ENCODE measurements around the gene FRY.
A peak's percentile ranks its signal among the peaks of the same experiment; 100 is the strongest.

Gene FRY

GRCh38 chr13:32237681-32238080 is 206.1 kb downstream of the FRY start:
- Mint-ChIP-seq H3K36me3 (peaks cover 3% of the 10 kb centered on the region), H3K4me1 (no peaks in the 10 kb centered on the region), H3K4me3 (no peak overlapping the region), H3K27ac (no peak overlapping the region), H3K9me3 (no peaks in the 10 kb centered on the region), H3K27me3 (no peaks in the 10 kb centered on the region)
- no peak for ATAC-seq (ENCODE audit: low read depth)
- DNase-seq (ENCODE audit: low spot score in 2 of 2), result no peak

GRCh38 chr13:32243695-32244094 is 212.1 kb downstream of the FRY start:
- Mint-ChIP-seq H3K4me3 (no peak overlapping the region), H3K4me1 (no peaks in the 10 kb centered on the region), H3K27ac (no peak overlapping the region), H3K9me3 (no peaks in the 10 kb centered on the region), H3K27me3 (peaks cover 1% of the 10 kb centered on the region), H3K36me3 (peaks cover 3% of the 10 kb centered on the region)
- ATAC-seq (ENCODE audit: low read depth) (no peak), DNase-seq (ENCODE audit: low spot score in 2 of 2) (no peak)

- Mint-ChIP-seq H3K36me3 (peaks cover 4% of the 10 kb centered on the region), H3K4me3 (no peak overlapping the region), H3K27ac (no peak overlapping the region), H3K27me3 (peaks cover 1% of the 10 kb centered on the region), H3K4me1 (no peaks in the 10 kb centered on the region), H3K9me3 (no peaks in the 10 kb centered on the region)
- DNase-seq (ENCODE audit: low spot score in 2 of 2), result no peak
- no peak for ATAC-seq (ENCODE audit: low read depth)
Observed at GRCh38 chr13:32245555-32245954, 214.0 kb downstream of the FRY start.

GRCh38 chr13:32246468-32246867 is 214.9 kb downstream of the FRY start:
- Mint-ChIP-seq H3K27ac (no peak overlapping the region), H3K27me3 (peaks cover 1% of the 10 kb centered on the region), H3K4me1 (no peaks in the 10 kb centered on the region), H3K9me3 (no peaks in the 10 kb centered on the region), H3K36me3 (peaks cover 4% of the 10 kb centered on the region), H3K4me3 (no peak overlapping the region)
- peak; percentile 18 to 24 for DNase-seq (ENCODE audit: low spot score in 2 of 2)
- peak; percentile 67 for ATAC-seq (ENCODE audit: low read depth)

GRCh38 chr13:32247887-32248286 is 216.3 kb downstream of the FRY start:
- H3K4me3 Mint-ChIP-seq, result no peak overlapping the region
- no peaks in the 10 kb centered on the region for H3K4me1 Mint-ChIP-seq
- H3K27ac Mint-ChIP-seq, result no peak overlapping the region
- peaks cover 1% of the 10 kb centered on the region for H3K27me3 Mint-ChIP-seq
- DNase-seq (ENCODE audit: low spot score in 2 of 2), result no peak
- peaks cover 4% of the 10 kb centered on the region for H3K36me3 Mint-ChIP-seq
- H3K9me3 Mint-ChIP-seq, result no peaks in the 10 kb centered on the region
- no peak for ATAC-seq (ENCODE audit: low read depth)

- no peak overlapping the region for H3K27ac Mint-ChIP-seq
- DNase-seq (ENCODE audit: low spot score in 2 of 2) (no peak), ATAC-seq (ENCODE audit: low read depth) (no peak)
- no peaks in the 10 kb centered on the region for H3K9me3 Mint-ChIP-seq
- no peak overlapping the region for H3K4me3 Mint-ChIP-seq
- peaks cover 1% of the 10 kb centered on the region for H3K27me3 Mint-ChIP-seq
- H3K36me3 Mint-ChIP-seq, result peaks cover 4% of the 10 kb centered on the region
- H3K4me1 Mint-ChIP-seq, result no peaks in the 10 kb centered on the region
Observed at GRCh38 chr13:32248801-32249200, 217.2 kb downstream of the FRY start.

- ATAC-seq (ENCODE audit: low read depth) (no peak), DNase-seq (ENCODE audit: low spot score in 2 of 2) (no peak)
- Mint-ChIP-seq H3K4me3 (no peak overlapping the region), H3K27me3 (no peaks in the 10 kb centered on the region), H3K36me3 (peaks cover 5% of the 10 kb centered on the region), H3K27ac (no peak overlapping the region), H3K9me3 (no peaks in the 10 kb centered on the region), H3K4me1 (no peaks in the 10 kb centered on the region)
Observed at GRCh38 chr13:32252812-32253438, 221.4 kb downstream of the FRY start.

GRCh38 chr13:32253911-32254399 is 222.4 kb downstream of the FRY start:
- Mint-ChIP-seq H3K4me1 (no peaks in the 10 kb centered on the region), H3K27me3 (no peaks in the 10 kb centered on the region), H3K9me3 (no peaks in the 10 kb centered on the region), H3K4me3 (no peak overlapping the region), H3K27ac (no peak overlapping the region), H3K36me3 (peaks cover 5% of the 10 kb centered on the region)
- DNase-seq (ENCODE audit: low spot score in 2 of 2) (no peak), ATAC-seq (ENCODE audit: low read depth) (no peak)

GRCh38 chr13:32254416-32254815 is 222.8 kb downstream of the FRY start:
- DNase-seq (ENCODE audit: low spot score in 2 of 2) (no peak), ATAC-seq (ENCODE audit: low read depth) (no peak)
- Mint-ChIP-seq H3K27me3 (no peaks in the 10 kb centered on the region), H3K27ac (no peak overlapping the region), H3K9me3 (no peaks in the 10 kb centered on the region), H3K4me3 (no peak overlapping the region), H3K4me1 (no peaks in the 10 kb centered on the region), H3K36me3 (peaks cover 5% of the 10 kb centered on the region)

- ATAC-seq (ENCODE audit: low read depth), result no peak
Observed at GRCh38 chr13:32254916-32255723, 223.5 kb downstream of the FRY start.

GRCh38 chr13:32255724-32256109 is 224.1 kb downstream of the FRY start:
- DNase-seq (ENCODE audit: low spot score in 2 of 2), result no peak

More at GRCh38 chr13:32254916-32255723, 223.5 kb downstream of the FRY start:
- Mint-ChIP-seq H3K27me3 (no peaks in the 10 kb centered on the region), H3K4me3 (no peak overlapping the region), H3K27ac (no peak overlapping the region), H3K36me3 (peaks cover 2% of the 10 kb centered on the region), H3K4me1 (no peaks in the 10 kb centered on the region), H3K9me3 (no peaks in the 10 kb centered on the region)
- DNase-seq (ENCODE audit: low spot score in 2 of 2), result no peak

GRCh38 chr13:32256243-32256642 is 224.7 kb downstream of the FRY start:
- Mint-ChIP-seq H3K4me1 (no peaks in the 10 kb centered on the region), H3K36me3 (peaks cover 2% of the 10 kb centered on the region), H3K27ac (no peak overlapping the region), H3K4me3 (no peak overlapping the region), H3K9me3 (no peaks in the 10 kb centered on the region), H3K27me3 (no peaks in the 10 kb centered on the region)
- no peak for DNase-seq (ENCODE audit: low spot score in 2 of 2)
- no peak for ATAC-seq (ENCODE audit: low read depth)

More at GRCh38 chr13:32255724-32256109, 224.1 kb downstream of the FRY start:
- Mint-ChIP-seq H3K4me1 (no peaks in the 10 kb centered on the region), H3K9me3 (no peaks in the 10 kb centered on the region), H3K4me3 (no peak overlapping the region), H3K27ac (no peak overlapping the region), H3K36me3 (peaks cover 2% of the 10 kb centered on the region), H3K27me3 (no peaks in the 10 kb centered on the region)
- no peak for ATAC-seq (ENCODE audit: low read depth)

- Mint-ChIP-seq H3K27ac (no peak overlapping the region), H3K27me3 (no peaks in the 10 kb centered on the region), H3K4me1 (no peaks in the 10 kb centered on the region), H3K4me3 (no peak overlapping the region), H3K36me3 (peaks cover 2% of the 10 kb centered on the region), H3K9me3 (no peaks in the 10 kb centered on the region)
- DNase-seq (ENCODE audit: low spot score in 2 of 2), result no peak
- ATAC-seq (ENCODE audit: low read depth), result no peak
Observed at GRCh38 chr13:32257649-32258048, 226.1 kb downstream of the FRY start.

- Mint-ChIP-seq H3K4me3 (no peak overlapping the region), H3K36me3 (peaks cover 2% of the 10 kb centered on the region), H3K9me3 (no peaks in the 10 kb centered on the region), H3K27me3 (no peaks in the 10 kb centered on the region), H3K4me1 (no peaks in the 10 kb centered on the region), H3K27ac (no peak overlapping the region)
- no peak for DNase-seq (ENCODE audit: low spot score in 2 of 2)
- no peak for ATAC-seq (ENCODE audit: low read depth)
Observed at GRCh38 chr13:32259116-32259515, 227.5 kb downstream of the FRY start.

Measured in memory B cell (primary cell).